Endothelial cell of umbilical vein (primary cell): ENCODE measurements around the gene TMEM8B. TPM values are rescaled to one million over a fixed set of nuclear protein-coding genes. Genes with fewer than 3 reads are reported as not detected.

ENCODE experiments used
- BruUV-seq: library from RNA; stranded (reverse); fragments of 400-500 nt; replicated peaks from 2 replicates; lab custom pipeline; 2021; lab: Mats Ljungman, UMichigan
- CTCF ChIA-PET: fragments of 300-600, 350-600 bp; sonication (Branson Sonifier 250); formaldehyde crosslinking; loops from one replicate; lab custom pipeline; 2021; ENCODE audit warnings: antibody characterized with exemption, inconsistent platforms; lab: Charles Lee
- POLR2A ChIA-PET: fragments of 300-600, 350-600 bp; sonication (Branson Sonifier 250); formaldehyde crosslinking; loops from one replicate; lab custom pipeline; 2021; ENCODE audit warnings: antibody characterized with exemption, inconsistent platforms; lab: Charles Lee
- DNase-seq: peaks from one replicate; pipeline ENCODE4 v3.0.0-alpha.2; 2011; ENCODE audit warnings: low read depth, low spot score
- FAIRE-seq: peaks from 2 replicates; lab custom pipeline; 2011; peaks lifted over from hg19 to GRCh38; lab: Jason Lieb, UNC
- H2AFZ ChIP-seq: 2 replicates; pipeline ENCODE4 v1.6.0; 2012; ENCODE audit warnings: low read depth, low read length, control low read depth, inconsistent platforms
- H3K27ac ChIP-seq: 2 replicates; pipeline ENCODE4 v1.5.1; 2011; ENCODE audit warnings: low read depth, mild to moderate bottlenecking, control low read depth, low read length, moderate library complexity; ENCODE audit not compliant: insufficient read depth
- H3K27me3 ChIP-seq, 2 experiments: 2 replicates each; pipeline versions ENCODE4 v1.6.0 to v1.6.1; 2011; ENCODE audit warnings: low read length in 2 of 2, mixed read lengths in 1 of 2; ENCODE audit not compliant: control insufficient read depth in 2 of 2, insufficient read depth in 2 of 2
- H3K36me3 ChIP-seq, 2 experiments: 2 replicates in 1 of 2; 3 replicates in 1 of 2; pipeline ENCODE4 v1.5.1; 2011; ENCODE audit warnings: low read length in 2 of 2, mild to moderate bottlenecking in 1 of 2, moderate library complexity in 1 of 2; ENCODE audit not compliant: control insufficient read depth in 2 of 2, insufficient read depth in 2 of 2; ENCODE audit errors: extremely low read depth in 1 of 2
- H3K4me1 ChIP-seq: 3 replicates; pipeline ENCODE4 v1.5.1; 2011; ENCODE audit warnings: mild to moderate bottlenecking, low read length; ENCODE audit not compliant: control insufficient read depth, insufficient read depth; ENCODE audit errors: extremely low read depth
- H3K4me2 ChIP-seq: 2 replicates; pipeline ENCODE4 v1.6.1; 2011; ENCODE audit warnings: low read length, control low read depth, mixed read lengths; ENCODE audit not compliant: insufficient read depth
- H3K4me3 ChIP-seq, 3 experiments: fragments of 200-600 bp in 1 of 3; sonication (generic), shearing (Covaris generic) in 1 of 3; replicated peaks in 1 of 3; 2 replicates each; pipeline ENCODE4 v1.5.1; 2011 to 2016; ENCODE audit warnings: control low read depth in 3 of 3, low read length in 3 of 3, mild to moderate bottlenecking in 2 of 3, inconsistent platforms in 1 of 3, low read depth in 1 of 3, moderate library complexity in 1 of 3; ENCODE audit not compliant: insufficient read depth in 1 of 3
- H3K79me2 ChIP-seq: 2 replicates; pipeline ENCODE4 v1.6.0; 2012; ENCODE audit warnings: low read length, inconsistent platforms; ENCODE audit not compliant: control insufficient read depth, insufficient read depth
- H3K9ac ChIP-seq: replicated peaks from 2 replicates; pipeline ENCODE3; 2011; ENCODE audit warnings: low read length, control low read depth; ENCODE audit not compliant: insufficient read depth; ENCODE audit errors: extremely low read depth
- H3K9me1 ChIP-seq: replicated peaks from 3 replicates; pipeline ENCODE4 v1.6.0; 2011; ENCODE audit warnings: mild to moderate bottlenecking, low read length; ENCODE audit not compliant: control insufficient read depth, insufficient read depth; ENCODE audit errors: extremely low read depth
- H3K9me3 ChIP-seq: replicated peaks from 2 replicates; pipeline ENCODE4 v1.5.1; 2012; ENCODE audit warnings: low read length, inconsistent platforms; ENCODE audit not compliant: control insufficient read depth, insufficient read depth
- H4K20me1 ChIP-seq: replicated peaks from 2 replicates; pipeline ENCODE3; 2011; ENCODE audit warnings: mild to moderate bottlenecking, low read length; ENCODE audit not compliant: control insufficient read depth, insufficient read depth; ENCODE audit errors: extremely low read depth
- JUN ChIP-seq: IDR thresholded peaks from 2 replicates; pipeline ENCODE4 v1.6.1; 2011; ENCODE audit warnings: borderline replicate concordance, low read depth; ENCODE audit not compliant: insufficient read length, insufficient read depth
- MYC ChIP-seq: IDR thresholded peaks from one replicate; pipeline ENCODE4 v1.6.1; 2011; ENCODE audit warnings: mild to moderate bottlenecking, low read depth, low read length
- POLR2AphosphoS5 ChIP-seq: IDR thresholded peaks from 2 replicates; pipeline ENCODE4 v1.6.1; 2012; ENCODE audit warnings: low read depth, mild to moderate bottlenecking, control low read depth, low read length, moderate library complexity; ENCODE audit not compliant: insufficient read depth
- dilution Hi-C: fragments of 300-500 bp; cut with MboI; formaldehyde crosslinking; loops from one replicate; pipeline ENCODE4 v1.15.0; 2019; ENCODE audit warnings: low sequenced_read_pairs; ENCODE audit not compliant: extremely low pct_ligation_motif_present
- intact Hi-C: fragments of 100-400 bp; cut with micrococcal nuclease; formaldehyde crosslinking; loops from one replicate; pipeline ENCODE4 v1.10.0; 2022
- polyA plus RNA-seq, 4 experiments: library from polyadenylated mRNA; depleted of rRNA in 3 of 4; stranded (reverse) in 3 of 4; unstranded in 1 of 4; fragments of >200 nt; gene quantifications; 2 replicates each; pipeline versions ENCODE4 v1.2.1 to v1.2.3, GENCODE V29; 2011 to 2012; ENCODE audit warnings: missing spikeins in 1 of 4
- total RNA-seq: library from RNA; stranded (reverse); gene quantifications from 2 replicates; pipeline ENCODE4 v1.2.3, GENCODE V29; 2021
- TF ChIP-seq, protein P1 (sequence below): IDR thresholded peaks from 2 replicates; pipeline ENCODE4 v1.6.1; 2011; ENCODE audit not compliant: insufficient read depth, insufficient read length
- TF ChIP-seq, protein P2 (sequence below), 2 donors: IDR thresholded peaks; 1 replicate in 1 of 2; 2 replicates in 1 of 2; pipeline ENCODE4 v1.5.1; 2011; ENCODE audit warnings: low read length in 2 of 2, mild to moderate bottlenecking in 2 of 2, moderate library complexity in 2 of 2, control low read depth in 1 of 2, inconsistent platforms in 1 of 2, low read depth in 1 of 2; ENCODE audit not compliant: insufficient read depth in 1 of 2; ENCODE audit errors: extremely low read depth in 1 of 2

The TMEM8B gene
- total and polyA plus RNA-seq, 2 donors (not counting 3 experiments of a cell fraction or from before 2014, with no cell fraction given): 2.5 to 3.6 TPM

DNA sequence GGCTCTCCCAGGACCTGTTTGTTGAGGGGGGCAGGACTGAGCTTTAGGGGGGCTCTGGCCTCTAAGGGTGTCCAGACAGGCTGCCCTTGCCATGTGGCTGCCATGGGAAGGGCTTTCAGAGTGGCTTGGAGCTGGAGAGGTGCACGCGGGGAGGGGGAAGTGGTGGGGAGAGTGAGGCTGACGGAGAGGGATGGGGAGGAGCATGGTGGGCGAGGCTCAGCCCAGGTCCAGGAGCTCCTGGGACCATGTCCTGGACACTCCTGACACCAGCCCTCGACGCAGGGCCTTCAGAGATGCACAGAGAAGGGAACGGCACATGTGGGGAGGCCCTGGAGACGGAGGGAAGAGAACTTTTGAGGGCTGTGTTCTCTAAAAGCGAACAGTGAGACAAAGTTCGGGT, 82.7 kb downstream of the TMEM8B start:
- peak overlapping the region; percentile 63 for H3K4me2 ChIP-seq
- no TSS peak for BruUV-seq
- H3K9me3 ChIP-seq: no peaks in the 10 kb centered on the region
- peaks cover 60% of the 10 kb centered on the region for H3K4me1 ChIP-seq
- peak overlapping the region; percentile 7 for H3K27ac ChIP-seq
- no peak for DNase-seq
- no peak overlapping the region for H2AFZ ChIP-seq
- peak overlapping the region in 1 of 3 experiments; percentile 28 for H3K4me3 ChIP-seq
- H3K27me3 ChIP-seq: no peaks in the 10 kb centered on the region
- H3K9ac ChIP-seq: peak overlapping the region; percentile 28
- CTCF ChIA-PET: interaction anchor here (0.8 to 6.4 kb wide), 22 partner anchors 8 to 190 kb away, joined by 3 to 46 read pairs (median 5); partner anchors contain the start of genes FAM221B, HINT2, NPR2 and TMEM8B
- TF ChIP-seq POLR2AphosphoS5 (no peak), MYC (no peak), JUN (no peak)
- TF ChIP-seq, protein P1, sequence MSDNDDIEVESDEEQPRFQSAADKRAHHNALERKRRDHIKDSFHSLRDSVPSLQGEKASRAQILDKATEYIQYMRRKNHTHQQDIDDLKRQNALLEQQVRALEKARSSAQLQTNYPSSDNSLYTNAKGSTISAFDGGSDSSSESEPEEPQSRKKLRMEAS: no peak
- TF ChIP-seq, protein P2, sequence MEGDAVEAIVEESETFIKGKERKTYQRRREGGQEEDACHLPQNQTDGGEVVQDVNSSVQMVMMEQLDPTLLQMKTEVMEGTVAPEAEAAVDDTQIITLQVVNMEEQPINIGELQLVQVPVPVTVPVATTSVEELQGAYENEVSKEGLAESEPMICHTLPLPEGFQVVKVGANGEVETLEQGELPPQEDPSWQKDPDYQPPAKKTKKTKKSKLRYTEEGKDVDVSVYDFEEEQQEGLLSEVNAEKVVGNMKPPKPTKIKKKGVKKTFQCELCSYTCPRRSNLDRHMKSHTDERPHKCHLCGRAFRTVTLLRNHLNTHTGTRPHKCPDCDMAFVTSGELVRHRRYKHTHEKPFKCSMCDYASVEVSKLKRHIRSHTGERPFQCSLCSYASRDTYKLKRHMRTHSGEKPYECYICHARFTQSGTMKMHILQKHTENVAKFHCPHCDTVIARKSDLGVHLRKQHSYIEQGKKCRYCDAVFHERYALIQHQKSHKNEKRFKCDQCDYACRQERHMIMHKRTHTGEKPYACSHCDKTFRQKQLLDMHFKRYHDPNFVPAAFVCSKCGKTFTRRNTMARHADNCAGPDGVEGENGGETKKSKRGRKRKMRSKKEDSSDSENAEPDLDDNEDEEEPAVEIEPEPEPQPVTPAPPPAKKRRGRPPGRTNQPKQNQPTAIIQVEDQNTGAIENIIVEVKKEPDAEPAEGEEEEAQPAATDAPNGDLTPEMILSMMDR (IDR thresholded peaks at IDR 0.05; ENCODE audit: extremely low read depth in 1 of 2, insufficient read depth in 1 of 2, low read depth in 1 of 2, low read length in 2 of 2): no peak
- peaks cover 36% of the 10 kb centered on the region for H3K79me2 ChIP-seq
- intact Hi-C loops: no loop called here
- dilution Hi-C loops: no loop called here
- POLR2A ChIA-PET: no interaction called here
- no peaks in the 10 kb centered on the region for H3K36me3 ChIP-seq
- H4K20me1 ChIP-seq: no peaks in the 10 kb centered on the region
- H3K9me1 ChIP-seq: no peaks in the 10 kb centered on the region
- FAIRE-seq: no peak
